OCI-LY3 (cell line): ENCODE measurements around the gene MAPKAP1.

Experiments used
- H2AFZ ChIP-seq: fragments of 200-600, 300-600 bp; shearing (Covaris generic); 2 replicates; pipeline ENCODE4 v1.6.0; 2014; ENCODE audit warnings: antibody characterized with exemption, low read depth, low read length
- H3K27ac ChIP-seq: fragments of 200-600, 300-600 bp; sonication (generic); 2 replicates; pipeline ENCODE4 v1.5.1; 2014; ENCODE audit warnings: mild to moderate bottlenecking, low read length, moderate library complexity, mixed read lengths
- H3K27me3 ChIP-seq: fragments of 200-600, 300-600 bp; sonication (generic); 2 replicates; pipeline ENCODE4 v1.6.1; 2014; ENCODE audit warnings: low read depth, low read length, mixed read lengths
- H3K36me3 ChIP-seq: fragments of 200-600, 300-600 bp; sonication (generic); replicated peaks from 2 replicates; pipeline ENCODE3; 2014; ENCODE audit warnings: low read depth, low read length, mixed read lengths
- H3K4me1 ChIP-seq: fragments of 300-600, 200-600 bp; sonication (generic); 2 replicates; pipeline ENCODE4 v1.6.1; 2014; ENCODE audit warnings: low read length, mixed read lengths
- H3K4me2 ChIP-seq: fragments of 200-600, 300-600 bp; sonication (generic); 2 replicates; pipeline ENCODE4 v1.6.1; 2014; ENCODE audit warnings: low read length, mixed read lengths
- H3K4me3 ChIP-seq: fragments of 300-600, 200-600 bp; sonication (generic); 2 replicates; pipeline ENCODE4 v1.5.1; 2014; ENCODE audit warnings: antibody characterized with exemption, mild to moderate bottlenecking, low read length, moderate library complexity
- H3K79me2 ChIP-seq: fragments of 300-600, 200-600 bp; shearing (Covaris generic); 2 replicates; pipeline ENCODE4 v1.6.1; 2014; ENCODE audit warnings: mild to moderate bottlenecking, low read length, mixed read lengths
- H3K9ac ChIP-seq: fragments of 300-600, 200-600 bp; shearing (Covaris generic); 2 replicates; pipeline ENCODE4 v1.6.0; 2014; ENCODE audit warnings: mild to moderate bottlenecking, low read length, moderate library complexity
- H3K9me3 ChIP-seq: fragments of 200-600, 300-600 bp; shearing (Covaris generic); 2 replicates; pipeline ENCODE4 v1.6.1; 2014; ENCODE audit warnings: low read length, mixed read lengths; ENCODE audit not compliant: insufficient read depth
- H4K20me1 ChIP-seq: fragments of 200-600, 300-600 bp; sonication (generic); 2 replicates; pipeline ENCODE4 v1.6.1; 2016; ENCODE audit warnings: low read length, mixed read lengths; ENCODE audit not compliant: insufficient read depth
- CTCF ChIP-seq: fragments of 200-600, 300-600 bp; sonication (generic); IDR thresholded peaks from 2 replicates; pipeline ENCODE4 v1.5.1; 2014; ENCODE audit warnings: antibody characterized with exemption, low read length, low read depth
- EZH2phosphoT487 ChIP-seq: fragments of 200-600 bp; shearing (Covaris generic); IDR thresholded peaks from 2 replicates; pipeline ENCODE4 v1.6.1; 2018; ENCODE audit warnings: antibody characterized with exemption, mixed run types, low read depth

MAPKAP1 gene

GRCh38 chr9:125479846-125480615, 227.0 kb downstream of the MAPKAP1 start:
- Histone ChIP-seq H3K4me3 (no peak overlapping the region), H4K20me1 (no peaks in the 10 kb centered on the region; the same call in 1 of the 2 replicates), H3K79me2 (no peaks in the 10 kb centered on the region), H3K9ac (no peak overlapping the region), H3K4me2 (no peak overlapping the region), H3K27me3 (no peaks in the 10 kb centered on the region), H3K4me1 (no peaks in the 10 kb centered on the region), H3K27ac (no peak overlapping the region), H2AFZ (no peak overlapping the region), H3K36me3 (peaks cover 9% of the 10 kb centered on the region), H3K9me3 (no peaks in the 10 kb centered on the region)
- no peak for TF ChIP-seq EZH2phosphoT487

- Histone ChIP-seq H3K27ac (no peak overlapping the region), H3K27me3 (no peaks in the 10 kb centered on the region), H4K20me1 (no peaks in the 10 kb centered on the region; the same call in 1 of the 2 replicates), H2AFZ (no peak overlapping the region), H3K9me3 (no peaks in the 10 kb centered on the region), H3K4me2 (no peak overlapping the region), H3K36me3 (peaks cover 5% of the 10 kb centered on the region), H3K79me2 (no peaks in the 10 kb centered on the region), H3K9ac (no peak overlapping the region), H3K4me3 (no peak overlapping the region), H3K4me1 (no peaks in the 10 kb centered on the region)
- no peak for TF ChIP-seq EZH2phosphoT487
- no peak for TF ChIP-seq CTCF
These were observed 229.9 kb downstream of the MAPKAP1 start for GRCh38 chr9:125477089-125477544.

DNA sequence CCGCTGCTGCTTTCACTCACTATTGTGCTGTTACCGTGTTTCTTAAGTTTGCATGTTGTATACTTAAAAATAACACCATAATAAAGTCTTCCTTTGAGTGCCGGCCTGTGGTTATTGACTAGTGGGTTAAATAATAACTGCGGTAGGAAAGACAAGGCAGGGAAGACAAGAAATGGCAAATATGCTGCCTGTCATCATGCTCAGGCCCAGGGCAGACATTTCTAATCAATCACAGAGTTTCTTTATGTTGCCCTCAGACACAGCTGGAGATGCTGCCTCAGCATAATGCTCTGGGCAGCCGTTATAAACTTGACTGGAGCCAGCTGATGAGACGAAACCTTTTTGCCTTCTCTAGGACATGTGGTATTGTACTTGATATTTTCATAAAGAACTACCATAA, 230.4 kb downstream of the MAPKAP1 start:
- Histone ChIP-seq H3K27ac (no peak overlapping the region), H3K4me1 (no peaks in the 10 kb centered on the region), H4K20me1 (no peaks in the 10 kb centered on the region; the same call in 1 of the 2 replicates), H3K79me2 (no peaks in the 10 kb centered on the region), H2AFZ (no peak overlapping the region), H3K36me3 (peaks cover 5% of the 10 kb centered on the region), H3K9me3 (no peaks in the 10 kb centered on the region), H3K27me3 (no peaks in the 10 kb centered on the region), H3K4me2 (no peak overlapping the region), H3K9ac (no peak overlapping the region), H3K4me3 (no peak overlapping the region)
- no peak for TF ChIP-seq EZH2phosphoT487
- TF ChIP-seq CTCF: no peak

DNA sequence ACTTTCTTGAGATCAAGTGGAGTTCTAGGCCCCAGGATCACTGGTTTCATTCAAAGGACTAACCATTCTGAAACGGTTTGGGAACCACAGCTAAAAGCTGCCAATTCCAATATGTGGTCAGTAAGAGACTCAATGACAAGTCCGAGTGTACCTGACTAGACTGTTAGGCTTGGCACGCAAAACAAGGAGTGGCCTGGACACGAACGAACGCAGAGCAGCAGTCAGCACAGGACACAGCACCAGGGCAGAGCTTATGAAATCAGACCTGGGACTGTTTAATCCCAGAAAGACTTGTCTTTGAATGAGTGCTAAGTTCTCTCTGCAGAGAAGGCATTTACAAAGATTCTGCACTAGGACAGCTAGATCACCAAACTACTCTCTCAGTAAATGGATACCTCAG, 231.6 kb downstream of the MAPKAP1 start:
- H2AFZ ChIP-seq: no peak overlapping the region
- H3K27me3 ChIP-seq: no peaks in the 10 kb centered on the region
- H3K79me2 ChIP-seq: no peaks in the 10 kb centered on the region
- H3K9ac ChIP-seq: no peak overlapping the region
- H3K4me1 ChIP-seq: no peaks in the 10 kb centered on the region
- no peak overlapping the region for H3K4me2 ChIP-seq
- peaks cover 5% of the 10 kb centered on the region for H3K36me3 ChIP-seq
- H3K9me3 ChIP-seq: no peaks in the 10 kb centered on the region
- H4K20me1 ChIP-seq: no peaks in the 10 kb centered on the region; the same call in 1 of the 2 replicates
- no peak overlapping the region for H3K27ac ChIP-seq
- TF ChIP-seq CTCF (no peak), EZH2phosphoT487 (no peak)
- no peak overlapping the region for H3K4me3 ChIP-seq
